ENCODE results near the gene SEC16B.

The SEC16B gene

GRCh38 chr1:177969825-177970371, at the start of gene SEC16B:
SEC16B (minus strand) TSS chr1:177970058; CDS start chr1:177967981, 2,077 bp downstream.
- no peak for TF ChIP-seq GATA3 (IDR thresholded peaks at IDR 0.05; ENCODE audit: low read depth, low read length)
- no peak for TF ChIP-seq GATA2 (IDR thresholded peaks at IDR 0.05; ENCODE audit: low read depth, low read length)

GRCh38 chr1:178019622-178020021, 49.8 kb upstream of the SEC16B start:
- TF ChIP-seq GATA3 (IDR thresholded peaks at IDR 0.05; ENCODE audit: low read depth, low read length), result no peak
- TF ChIP-seq GATA2 (IDR thresholded peaks at IDR 0.05; ENCODE audit: low read depth, low read length), result no peak

- TF ChIP-seq GATA2 (IDR thresholded peaks at IDR 0.05; ENCODE audit: low read depth, low read length), result no peak
- no peak for TF ChIP-seq GATA3 (IDR thresholded peaks at IDR 0.05; ENCODE audit: low read depth, low read length)
Measured at GRCh38 chr1:178019208-178019607, 49.4 kb upstream of the SEC16B start.

GRCh38 chr1:178017517-178017916, 47.7 kb upstream of the SEC16B start:
- TF ChIP-seq GATA3 (IDR thresholded peaks at IDR 0.05; ENCODE audit: low read depth, low read length) (no peak), GATA2 (IDR thresholded peaks at IDR 0.05; ENCODE audit: low read depth, low read length) (no peak)

- TF ChIP-seq GATA2 (IDR thresholded peaks at IDR 0.05; ENCODE audit: low read depth, low read length) (no peak), GATA3 (IDR thresholded peaks at IDR 0.05; ENCODE audit: low read depth, low read length) (no peak)
Measured at GRCh38 chr1:178011864-178012503, 42.1 kb upstream of the SEC16B start.

GRCh38 chr1:178011465-178011828, 41.6 kb upstream of the SEC16B start:
- TF ChIP-seq GATA3 (IDR thresholded peaks at IDR 0.05; ENCODE audit: low read depth, low read length), result no peak
- no peak for TF ChIP-seq GATA2 (IDR thresholded peaks at IDR 0.05; ENCODE audit: low read depth, low read length)

GRCh38 chr1:178010674-178011464, 41.0 kb upstream of the SEC16B start:
- TF ChIP-seq GATA3 (IDR thresholded peaks at IDR 0.05; ENCODE audit: low read depth, low read length) (no peak), GATA2 (IDR thresholded peaks at IDR 0.05; ENCODE audit: low read depth, low read length) (no peak)

GRCh38 chr1:178006043-178006442, 36.2 kb upstream of the SEC16B start:
- TF ChIP-seq GATA2 (IDR thresholded peaks at IDR 0.05; ENCODE audit: low read depth, low read length), result no peak
- no peak for TF ChIP-seq GATA3 (IDR thresholded peaks at IDR 0.05; ENCODE audit: low read depth, low read length)

- no peak for TF ChIP-seq GATA3 (IDR thresholded peaks at IDR 0.05; ENCODE audit: low read depth, low read length)
- no peak for TF ChIP-seq GATA2 (IDR thresholded peaks at IDR 0.05; ENCODE audit: low read depth, low read length)
Measured at GRCh38 chr1:178005450-178005849, 35.6 kb upstream of the SEC16B start.

GRCh38 chr1:178004926-178005391, 35.1 kb upstream of the SEC16B start:
- no peak for TF ChIP-seq GATA3 (IDR thresholded peaks at IDR 0.05; ENCODE audit: low read depth, low read length)

GRCh38 chr1:177998696-177999631, 29.1 kb upstream of the SEC16B start:
- no peak for TF ChIP-seq GATA3 (IDR thresholded peaks at IDR 0.05; ENCODE audit: low read depth, low read length)
- TF ChIP-seq GATA2 (IDR thresholded peaks at IDR 0.05; ENCODE audit: low read depth, low read length), result no peak

- TF ChIP-seq GATA2 (IDR thresholded peaks at IDR 0.05; ENCODE audit: low read depth, low read length) (no peak), GATA3 (IDR thresholded peaks at IDR 0.05; ENCODE audit: low read depth, low read length) (no peak)
Measured at GRCh38 chr1:177996957-177997356, 27.1 kb upstream of the SEC16B start.

- TF ChIP-seq GATA2 (IDR thresholded peaks at IDR 0.05; ENCODE audit: low read depth, low read length) (no peak), GATA3 (IDR thresholded peaks at IDR 0.05; ENCODE audit: low read depth, low read length) (no peak)
Measured at GRCh38 chr1:177995369-177995768, 25.5 kb upstream of the SEC16B start.

- no peak for TF ChIP-seq GATA3 (IDR thresholded peaks at IDR 0.05; ENCODE audit: low read depth, low read length)
- TF ChIP-seq GATA2 (IDR thresholded peaks at IDR 0.05; ENCODE audit: low read depth, low read length), result no peak
Measured at GRCh38 chr1:177984761-177985160, 14.9 kb upstream of the SEC16B start.
